ENCODE results near the gene BACH2. TPM values are rescaled to one million over a fixed set of nuclear protein-coding genes. Genes with fewer than 3 reads are reported as not detected.

The BACH2 gene
- total and polyA plus RNA-seq, 9 of the 15 experiments (the other 6 are each of a cell fraction or from before 2014, with no cell fraction given) = 0.06 to 3.1 (median 0.59) TPM

DNA sequence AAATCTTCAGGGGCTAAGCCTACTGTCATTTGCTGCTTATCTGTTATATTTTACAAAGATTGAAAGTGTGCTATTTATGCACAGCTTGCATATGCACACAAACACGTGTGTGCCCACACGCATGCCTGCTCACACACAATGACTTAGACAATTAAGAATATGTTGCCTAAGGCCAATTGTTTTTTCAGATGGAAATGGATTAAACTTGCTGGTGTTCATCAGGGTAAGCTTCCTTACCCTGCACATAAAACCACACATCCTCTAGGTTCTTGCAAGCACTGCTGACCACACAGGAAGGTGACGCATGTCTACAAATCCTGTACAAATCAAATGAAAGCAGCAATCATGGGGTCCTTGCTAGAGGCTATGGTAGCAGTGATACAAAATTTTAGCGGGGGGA, 344.0 kb downstream of the BACH2 start:
- POLR2A ChIA-PET = interaction anchor here (0.7 to 1.0 kb wide), 4 partner anchors 13 to 47 kb away, joined by 3 read pairs; no protein-coding TSS in a partner anchor
- Histone ChIP-seq H3K9me3 (replicated peaks; ENCODE audit: control insufficient read depth, insufficient read depth, low read depth, low read length) (no peaks in the 10 kb centered on the region), H3K9ac (ENCODE audit: insufficient read depth in 1 of 2, low read depth in 2 of 2, low read length in 2 of 2) (no peak overlapping the region), H2AFZ (ENCODE audit: low read depth, low read length) (no peak overlapping the region), H3K4me3 (no peak overlapping the region), H3K79me2 (ENCODE audit: control insufficient read depth, insufficient read depth, low read length) (no peaks in the 10 kb centered on the region), H3K36me3 (ENCODE audit: control insufficient read depth, insufficient read depth, low read length) (no peaks in the 10 kb centered on the region), H3K9me1 (ENCODE audit: control insufficient read depth, insufficient read depth, low read length) (no peaks in the 10 kb centered on the region), H3K4me1 (replicated peaks in 1 of 2; ENCODE audit: control insufficient read depth in 2 of 2, insufficient read depth in 2 of 2, low read length in 2 of 2) (peaks cover 0 to 3% of the 10 kb centered on the region in 2 experiments; a peak in 1 of 5 replicates), H3K27ac (ENCODE audit: extremely low read depth, low read depth, low read length) (no peak overlapping the region), H4K20me1 (replicated peaks; ENCODE audit: control insufficient read depth, insufficient read depth, low read length) (no peaks in the 10 kb centered on the region), H3K4me2 (ENCODE audit: insufficient read depth, low read length) (no peak overlapping the region), H3K27me3 (ENCODE audit: control insufficient read depth in 2 of 2, insufficient read depth in 2 of 2, low read length in 2 of 2) (peaks cover 3 to 20% of the 10 kb centered on the region in 2 experiments; a peak in 3 of 5 replicates)
- no TSS peak for BruUV-seq (replicated peaks)
- FAIRE-seq (peak; percentile 23), ATAC-seq (no peak), DNase-seq (ENCODE audit: extremely low read depth in 1 of 4, low spot score in 3 of 4) (no peak)
- 15% methylated on average over 4 of the region's 4 CpGs for WGBS (ENCODE audit: insufficient coverage, low coverage, missing lambda C conversion rate)
- in situ Hi-C loops (cut with MboI) (no loop called here), intact Hi-C loops (cut with micrococcal nuclease) (no loop called here)
- CTCF ChIA-PET (ENCODE audit: low intra/inter-chr PET ratio) = interaction anchor here (1.1 kb wide), 1 partner anchor 12 kb away, joined by 7 read pairs; no protein-coding TSS in a partner anchor
- TF ChIP-seq ILK (tag; IDR thresholded peaks at IDR 0.05; ENCODE audit: borderline replicate concordance, low read depth) (no peak), PML (IDR thresholded peaks at IDR 0.05; ENCODE audit: low read length) (no peak), POLR2AphosphoS5 (IDR thresholded peaks at IDR 0.05; ENCODE audit: control insufficient read depth, insufficient read depth, low read depth, low read length) (no peak), ZNF282 (CRISPR knock-in tag; IDR thresholded peaks at IDR 0.05) (no peak), ZNF165 (CRISPR knock-in tag; IDR thresholded peaks at IDR 0.05; ENCODE audit: borderline replicate concordance) (no peak), PPARD (CRISPR knock-in tag; IDR thresholded peaks at IDR 0.05) (no peak), ZNF140 (CRISPR knock-in tag; IDR thresholded peaks at IDR 0.05) (no peak), FOXM1 (IDR thresholded peaks at IDR 0.05; ENCODE audit: low read depth) (no peak), FOXM1 (CRISPR knock-in tag; IDR thresholded peaks at IDR 0.05; ENCODE audit: low read depth) (no peak), NFYB (IDR thresholded peaks at IDR 0.05; ENCODE audit: extremely low read depth, insufficient read length) (no peak), TSC22D4 (tag; IDR thresholded peaks at IDR 0.05) (no peak), DNMT1 (IDR thresholded peaks at IDR 0.05) (no peak), CC2D1A (IDR thresholded peaks at IDR 0.05) (no peak), ZNF224 (CRISPR knock-in tag; IDR thresholded peaks at IDR 0.05) (no peak), SMAD1 (IDR thresholded peaks at IDR 0.05; ENCODE audit: low read depth, low read length, partially characterized antibody) (no peak), NUFIP1 (IDR thresholded peaks at IDR 0.05; ENCODE audit: partially characterized antibody) (no peak)
- TF ChIP-seq, protein P1, sequence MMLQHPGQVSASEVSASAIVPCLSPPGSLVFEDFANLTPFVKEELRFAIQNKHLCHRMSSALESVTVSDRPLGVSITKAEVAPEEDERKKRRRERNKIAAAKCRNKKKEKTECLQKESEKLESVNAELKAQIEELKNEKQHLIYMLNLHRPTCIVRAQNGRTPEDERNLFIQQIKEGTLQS (IDR thresholded peaks at IDR 0.05) = no peak
- TF ChIP-seq, protein P1 (CRISPR knock-in tag; conservative IDR thresholded peaks at IDR 0.05) = no peak
- TF ChIP-seq, protein P2, sequence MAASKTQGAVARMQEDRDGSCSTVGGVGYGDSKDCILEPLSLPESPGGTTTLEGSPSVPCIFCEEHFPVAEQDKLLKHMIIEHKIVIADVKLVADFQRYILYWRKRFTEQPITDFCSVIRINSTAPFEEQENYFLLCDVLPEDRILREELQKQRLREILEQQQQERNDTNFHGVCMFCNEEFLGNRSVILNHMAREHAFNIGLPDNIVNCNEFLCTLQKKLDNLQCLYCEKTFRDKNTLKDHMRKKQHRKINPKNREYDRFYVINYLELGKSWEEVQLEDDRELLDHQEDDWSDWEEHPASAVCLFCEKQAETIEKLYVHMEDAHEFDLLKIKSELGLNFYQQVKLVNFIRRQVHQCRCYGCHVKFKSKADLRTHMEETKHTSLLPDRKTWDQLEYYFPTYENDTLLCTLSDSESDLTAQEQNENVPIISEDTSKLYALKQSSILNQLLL (CRISPR knock-in tag; IDR thresholded peaks at IDR 0.05; ENCODE audit: borderline replicate concordance) = no peak
- TF ChIP-seq, protein P3, sequence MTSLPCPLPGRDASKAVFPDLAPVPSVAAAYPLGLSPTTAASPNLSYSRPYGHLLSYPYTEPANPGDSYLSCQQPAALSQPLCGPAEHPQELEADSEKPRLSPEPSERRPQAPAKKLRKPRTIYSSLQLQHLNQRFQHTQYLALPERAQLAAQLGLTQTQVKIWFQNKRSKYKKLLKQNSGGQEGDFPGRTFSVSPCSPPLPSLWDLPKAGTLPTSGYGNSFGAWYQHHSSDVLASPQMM (CRISPR knock-in tag; IDR thresholded peaks at IDR 0.05) = no peak
- TF ChIP-seq, protein P4, sequence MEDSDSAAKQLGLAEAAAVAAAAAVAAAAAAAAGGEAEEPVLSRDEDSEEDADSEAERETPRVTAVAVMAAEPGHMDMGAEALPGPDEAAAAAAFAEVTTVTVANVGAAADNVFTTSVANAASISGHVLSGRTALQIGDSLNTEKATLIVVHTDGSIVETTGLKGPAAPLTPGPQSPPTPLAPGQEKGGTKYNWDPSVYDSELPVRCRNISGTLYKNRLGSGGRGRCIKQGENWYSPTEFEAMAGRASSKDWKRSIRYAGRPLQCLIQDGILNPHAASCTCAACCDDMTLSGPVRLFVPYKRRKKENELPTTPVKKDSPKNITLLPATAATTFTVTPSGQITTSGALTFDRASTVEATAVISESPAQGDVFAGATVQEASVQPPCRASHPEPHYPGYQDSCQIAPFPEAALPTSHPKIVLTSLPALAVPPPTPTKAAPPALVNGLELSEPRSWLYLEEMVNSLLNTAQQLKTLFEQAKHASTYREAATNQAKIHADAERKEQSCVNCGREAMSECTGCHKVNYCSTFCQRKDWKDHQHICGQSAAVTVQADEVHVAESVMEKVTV (CRISPR knock-in tag; IDR thresholded peaks at IDR 0.05) = no peak

Measured in K562 (cell line).